ENCODE measurements around the gene HAGHL.

HAGHL gene

DNA sequence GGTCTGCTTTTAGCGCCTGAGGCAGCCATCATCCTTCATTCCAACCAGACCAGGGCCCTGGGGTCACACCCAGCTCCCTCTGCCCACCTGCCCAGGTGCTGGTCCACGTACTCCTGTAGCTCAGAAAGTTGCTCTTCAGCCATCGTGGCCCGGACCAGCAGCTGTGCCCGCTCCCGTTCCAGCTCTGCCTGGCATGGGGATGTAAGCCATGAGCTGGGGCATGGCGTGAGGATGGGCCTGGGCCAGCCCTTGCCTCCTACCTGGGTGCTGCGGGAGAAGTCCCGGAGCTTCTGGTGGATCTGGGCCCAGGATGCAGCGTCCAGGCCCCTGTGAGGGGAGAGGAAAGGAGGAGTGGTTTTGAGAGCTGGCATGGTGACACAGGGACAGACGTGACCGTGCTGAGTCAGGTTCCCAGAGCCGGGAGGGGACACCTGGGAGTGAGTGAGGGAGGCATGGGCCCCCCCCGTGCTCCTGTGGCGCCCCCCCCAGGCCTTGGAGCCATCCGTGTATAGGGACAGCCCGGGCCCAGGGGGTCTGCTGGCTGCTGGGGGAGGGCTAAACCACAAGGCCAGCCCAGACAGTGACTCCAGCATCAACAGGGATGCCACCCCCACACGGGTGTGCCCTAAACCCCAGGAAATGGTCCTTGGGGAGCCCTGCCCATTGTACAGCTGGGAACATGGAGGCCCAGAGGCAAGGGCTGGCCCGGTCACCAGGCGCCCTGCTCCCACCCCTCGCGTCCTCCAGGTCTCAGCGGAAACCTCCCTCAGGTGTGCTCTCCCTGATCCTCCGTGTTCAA is 3.9 kb upstream of the HAGHL start:
- no peak for DNase-seq

DNA sequence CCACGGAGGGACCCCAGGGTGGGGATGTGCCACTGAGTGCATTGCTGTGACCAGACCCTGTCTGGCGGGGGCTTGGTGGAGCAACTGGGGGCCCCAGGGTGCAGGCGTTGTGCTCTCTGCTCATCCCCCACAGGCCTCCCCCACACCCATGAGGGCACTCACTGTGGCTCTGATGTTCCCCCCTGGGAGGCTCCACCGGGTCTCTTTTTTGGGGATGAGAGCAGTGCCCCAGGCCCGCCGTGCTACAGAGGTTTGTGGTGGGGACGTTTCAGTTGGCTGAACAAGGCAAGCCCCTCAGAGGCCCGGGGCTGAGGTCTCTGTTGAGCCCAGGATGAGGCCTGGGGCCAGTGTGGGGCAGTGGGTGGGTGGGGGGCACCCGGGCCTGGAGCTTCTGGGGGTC is 3.2 kb upstream of the HAGHL start:
- no peak for DNase-seq

DNA sequence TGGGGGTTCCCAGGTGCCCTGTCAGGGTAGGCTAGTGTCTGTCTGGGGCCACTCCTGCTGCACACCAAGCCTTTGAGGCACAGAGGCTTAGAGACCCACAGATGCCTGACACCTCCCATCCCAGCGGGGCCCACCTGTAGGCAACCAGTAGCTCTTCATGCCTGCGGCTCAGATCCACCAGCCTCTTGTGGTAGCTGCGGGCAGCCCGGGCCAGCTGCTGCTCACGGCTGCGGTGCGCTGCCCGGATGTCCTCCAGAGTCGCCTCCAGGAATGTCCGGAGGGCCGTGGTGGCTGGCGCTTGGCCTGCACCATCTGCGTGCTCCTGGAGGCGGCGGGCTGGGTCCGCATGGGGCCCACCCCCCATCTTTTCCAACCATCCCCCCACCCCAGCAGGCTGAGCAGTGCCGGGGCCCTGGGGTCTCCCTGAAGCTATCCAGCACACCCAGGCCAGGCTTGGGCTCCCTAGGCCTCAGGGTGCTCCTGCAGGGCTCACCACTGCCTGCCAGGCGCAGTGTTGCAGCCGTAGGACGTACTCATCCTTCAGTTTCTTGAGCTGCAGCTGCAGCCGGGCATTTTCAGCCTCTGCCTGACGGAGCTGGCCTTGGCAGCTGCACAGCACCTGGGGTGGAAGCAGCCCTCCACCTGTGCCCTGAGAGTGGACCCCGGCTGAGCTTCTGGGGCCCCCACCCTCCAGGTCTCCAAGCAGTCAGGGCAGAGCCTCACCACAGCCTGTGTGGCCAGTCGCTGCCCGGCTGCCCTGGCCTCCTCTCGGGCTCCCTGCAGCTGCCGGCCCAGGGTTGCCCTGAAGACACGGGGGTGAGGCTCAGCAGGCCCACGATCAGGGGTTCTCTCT is 2.5 kb upstream of the HAGHL start:
- no peak for DNase-seq

DNA sequence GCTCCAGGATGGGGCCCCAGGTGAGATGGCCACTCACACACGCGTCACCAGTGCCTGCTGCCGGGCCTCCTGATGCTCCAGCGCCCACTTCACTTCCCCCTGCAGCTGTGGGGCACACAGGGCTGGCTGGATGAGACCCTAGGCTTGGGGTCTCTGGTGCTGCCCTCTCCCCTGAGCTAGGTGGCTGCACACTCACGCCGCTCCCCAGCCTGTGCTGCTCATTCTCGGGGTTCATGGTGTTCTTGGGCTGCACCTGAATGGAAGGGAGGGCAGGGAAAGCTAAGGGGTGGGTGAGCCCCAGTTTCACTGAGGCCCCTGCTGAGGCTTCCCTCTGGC is 1.9 kb upstream of the HAGHL start:
- no peak for DNase-seq

DNA sequence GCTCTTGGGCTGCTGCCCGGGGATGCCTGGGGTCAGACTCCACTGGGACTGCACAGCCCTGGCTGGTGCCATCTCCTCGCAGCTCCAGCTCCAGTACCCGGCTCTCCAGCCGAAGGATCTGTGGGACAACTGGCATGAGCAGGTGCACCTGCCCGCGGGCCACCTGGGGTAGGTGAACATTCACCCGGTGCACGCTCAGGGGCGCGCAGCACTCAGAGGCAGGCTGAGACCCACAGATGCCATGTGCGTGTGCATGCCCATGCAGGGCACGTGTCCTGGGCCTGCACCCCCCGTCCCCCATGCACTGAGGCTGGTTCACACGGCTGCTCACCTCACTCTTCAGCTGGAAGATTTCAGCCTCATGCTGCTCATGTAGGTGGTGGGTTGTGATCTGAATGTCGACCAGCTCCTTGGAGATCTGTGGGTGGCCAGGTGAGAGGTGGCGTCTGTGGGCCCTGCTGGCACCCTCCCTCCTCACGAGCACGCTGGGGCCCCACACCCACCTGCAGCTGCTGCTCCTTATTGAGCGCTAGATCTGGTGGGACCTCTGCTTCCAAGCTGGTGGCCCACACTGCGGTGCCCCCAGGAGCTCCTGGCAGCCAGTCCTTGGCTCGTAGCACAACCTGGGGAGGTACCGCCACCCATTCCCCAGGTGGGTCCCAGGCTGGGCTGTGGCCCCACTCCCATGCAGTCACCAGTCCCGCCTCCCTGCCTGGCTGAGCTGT is 1.3 kb upstream of the HAGHL start:
- no peak for DNase-seq

DNA sequence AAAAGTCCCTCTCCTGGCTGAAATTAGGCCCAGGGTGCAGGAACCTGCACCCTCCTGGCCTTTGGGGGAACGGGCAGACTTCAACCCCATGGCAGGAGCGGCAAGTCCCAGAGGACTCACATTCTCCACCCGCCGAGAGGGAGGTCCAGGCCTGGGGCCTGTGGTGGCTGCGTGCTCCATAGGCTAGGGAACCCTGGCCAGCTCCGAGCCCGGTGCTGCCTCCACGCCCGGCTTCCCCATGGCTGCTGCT is 793 bp upstream of the HAGHL start:
- DNase-seq, result no peak

DNA sequence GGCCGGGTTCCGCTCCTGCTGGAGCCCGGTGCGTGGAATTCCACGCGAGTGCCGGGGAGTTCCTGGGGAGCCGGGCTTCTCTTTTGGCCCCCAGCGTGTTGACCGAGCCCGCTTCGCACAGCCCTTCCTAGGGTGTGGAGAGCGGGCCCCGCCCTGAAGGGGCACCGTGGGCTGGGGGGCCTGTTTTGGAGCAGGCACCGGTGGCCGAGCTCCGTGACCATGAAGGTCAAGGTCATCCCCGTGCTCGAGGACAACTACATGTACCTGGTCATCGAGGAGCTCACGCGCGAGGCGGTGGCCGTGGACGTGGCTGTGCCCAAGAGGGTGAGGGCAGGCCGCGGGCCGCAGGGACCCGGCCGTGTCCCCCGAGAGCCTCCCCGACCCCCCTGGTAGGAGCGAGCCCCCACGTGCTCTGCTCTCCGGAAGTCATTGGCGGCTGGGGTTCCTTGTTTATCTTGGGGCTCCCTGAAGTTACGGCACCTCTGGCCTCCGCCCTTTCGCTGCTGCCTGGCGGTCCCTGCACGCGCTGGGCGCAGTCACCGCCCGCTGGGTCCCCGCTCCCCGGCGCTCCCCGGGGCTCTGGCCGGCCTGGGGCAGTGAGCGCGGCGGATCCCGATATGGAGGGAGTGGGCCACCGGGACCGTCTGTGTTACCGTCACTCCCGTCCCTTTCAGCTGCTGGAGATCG is 528 bp downstream of the HAGHL start:
- DNase-seq, result peak; percentile 36 to 37

DNA sequence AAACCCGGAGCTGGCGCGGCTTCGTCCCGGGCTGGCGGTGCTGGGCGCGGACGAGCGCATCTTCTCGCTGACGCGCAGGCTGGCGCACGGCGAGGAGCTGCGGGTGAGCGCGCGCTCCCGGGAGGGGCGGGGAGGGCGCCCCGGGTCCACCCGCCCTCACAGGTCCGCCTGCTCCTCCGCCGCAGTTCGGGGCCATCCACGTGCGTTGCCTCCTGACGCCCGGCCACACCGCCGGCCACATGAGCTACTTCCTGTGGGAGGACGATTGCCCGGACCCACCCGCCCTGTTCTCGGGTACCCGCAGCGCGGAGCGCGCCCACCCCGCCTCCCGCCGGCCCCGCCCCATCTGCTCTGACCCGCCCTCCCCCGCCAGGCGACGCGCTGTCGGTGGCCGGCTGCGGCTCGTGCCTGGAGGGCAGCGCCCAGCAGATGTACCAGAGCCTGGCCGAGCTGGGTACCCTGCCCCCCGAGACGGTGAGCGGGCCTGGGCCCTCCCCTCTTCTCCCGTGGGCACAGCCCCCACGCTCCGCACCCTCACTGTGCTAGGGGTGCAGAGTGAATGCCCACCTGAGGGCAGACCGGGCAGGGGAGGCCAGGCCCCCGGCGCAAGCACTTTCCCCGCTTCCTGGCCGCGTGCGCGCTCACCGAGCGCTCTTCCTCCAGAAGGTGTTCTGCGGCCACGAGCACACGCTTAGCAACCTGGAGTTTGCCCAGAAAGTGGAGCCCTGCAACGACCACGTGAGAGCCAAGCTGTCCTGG is 1.4 kb downstream of the HAGHL start:
- DNase-seq, result peak; percentile 73 to 76

DNA sequence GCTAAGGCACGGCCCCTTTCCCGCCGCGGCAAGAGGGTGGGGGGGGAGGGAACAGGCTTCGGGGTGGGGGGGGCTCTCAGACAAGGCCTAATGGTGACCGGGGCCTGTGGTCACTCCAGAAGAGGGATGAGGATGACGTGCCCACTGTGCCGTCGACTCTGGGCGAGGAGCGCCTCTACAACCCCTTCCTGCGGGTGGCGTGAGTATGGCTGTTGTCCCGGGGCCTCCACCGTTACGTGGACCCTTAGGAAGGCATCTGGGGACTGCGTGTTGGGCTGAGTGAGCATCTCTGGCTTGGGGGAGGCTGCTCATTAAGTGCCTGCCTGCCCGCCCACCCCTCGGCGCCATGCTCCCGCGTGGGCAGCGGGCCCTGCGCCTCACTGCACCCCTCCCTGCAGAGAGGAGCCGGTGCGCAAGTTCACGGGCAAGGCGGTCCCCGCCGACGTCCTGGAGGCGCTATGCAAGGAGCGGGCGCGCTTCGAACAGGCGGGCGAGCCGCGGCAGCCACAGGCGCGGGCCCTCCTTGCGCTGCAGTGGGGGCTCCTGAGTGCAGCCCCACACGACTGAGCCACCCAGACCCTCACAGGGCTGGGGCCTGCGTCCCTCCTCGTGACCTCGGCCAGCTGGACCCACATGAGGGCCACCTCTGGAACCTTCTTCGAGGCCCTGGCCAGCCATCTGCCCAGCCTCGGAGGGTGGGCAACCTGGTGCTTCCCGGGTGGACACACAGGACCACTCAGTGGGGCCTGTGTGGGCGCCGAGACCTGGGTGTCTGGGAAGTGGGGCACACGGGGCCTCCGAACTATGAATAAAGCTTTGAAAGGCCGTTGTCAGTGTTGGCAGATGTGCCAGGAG is 2.2 kb downstream of the HAGHL start:
- no peak for DNase-seq

DNA sequence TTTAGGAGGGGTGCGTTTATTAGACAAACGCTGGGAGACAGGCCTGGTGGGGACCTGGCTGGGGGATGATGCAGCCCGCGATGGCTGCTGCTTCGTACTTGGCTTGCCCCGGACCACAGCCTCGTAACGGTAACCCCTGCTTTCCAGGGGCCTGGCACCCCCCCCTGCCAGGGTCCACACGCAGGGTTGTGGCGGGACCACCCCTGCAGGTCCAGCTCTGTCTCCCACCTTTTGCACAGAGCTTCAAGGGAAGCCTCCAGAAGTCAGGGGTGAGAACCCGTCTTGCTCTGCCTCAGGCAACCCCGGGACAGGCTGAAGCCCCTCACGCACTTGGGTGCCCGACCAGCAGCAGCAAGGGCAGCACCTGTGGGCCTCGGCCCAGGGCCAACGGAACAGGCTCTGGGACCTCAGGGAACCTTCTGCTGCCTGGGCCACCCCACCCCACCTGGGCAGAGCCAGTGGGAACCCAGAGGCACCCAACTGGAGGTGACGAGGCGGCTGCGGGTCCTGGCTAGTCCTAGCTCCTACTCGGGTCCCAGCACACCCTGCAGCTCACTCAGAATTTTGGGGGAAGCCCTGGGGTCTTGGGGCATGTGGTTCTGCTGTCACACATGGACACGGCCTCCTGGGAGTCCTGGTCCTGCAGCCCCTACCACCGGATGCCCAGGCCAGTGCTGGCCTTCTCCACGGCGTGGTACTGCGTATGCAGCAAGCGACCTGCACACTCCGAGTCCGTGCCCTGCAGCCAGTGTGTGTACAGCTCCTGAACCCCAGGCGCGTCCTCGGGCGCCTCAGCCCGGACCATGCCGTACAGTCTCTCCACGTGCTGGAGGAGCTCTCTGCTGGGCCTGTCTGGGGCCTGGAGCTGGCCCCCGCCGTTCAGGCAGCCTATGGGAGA is 3.1 kb downstream of the HAGHL start:
- no peak for DNase-seq

DNA sequence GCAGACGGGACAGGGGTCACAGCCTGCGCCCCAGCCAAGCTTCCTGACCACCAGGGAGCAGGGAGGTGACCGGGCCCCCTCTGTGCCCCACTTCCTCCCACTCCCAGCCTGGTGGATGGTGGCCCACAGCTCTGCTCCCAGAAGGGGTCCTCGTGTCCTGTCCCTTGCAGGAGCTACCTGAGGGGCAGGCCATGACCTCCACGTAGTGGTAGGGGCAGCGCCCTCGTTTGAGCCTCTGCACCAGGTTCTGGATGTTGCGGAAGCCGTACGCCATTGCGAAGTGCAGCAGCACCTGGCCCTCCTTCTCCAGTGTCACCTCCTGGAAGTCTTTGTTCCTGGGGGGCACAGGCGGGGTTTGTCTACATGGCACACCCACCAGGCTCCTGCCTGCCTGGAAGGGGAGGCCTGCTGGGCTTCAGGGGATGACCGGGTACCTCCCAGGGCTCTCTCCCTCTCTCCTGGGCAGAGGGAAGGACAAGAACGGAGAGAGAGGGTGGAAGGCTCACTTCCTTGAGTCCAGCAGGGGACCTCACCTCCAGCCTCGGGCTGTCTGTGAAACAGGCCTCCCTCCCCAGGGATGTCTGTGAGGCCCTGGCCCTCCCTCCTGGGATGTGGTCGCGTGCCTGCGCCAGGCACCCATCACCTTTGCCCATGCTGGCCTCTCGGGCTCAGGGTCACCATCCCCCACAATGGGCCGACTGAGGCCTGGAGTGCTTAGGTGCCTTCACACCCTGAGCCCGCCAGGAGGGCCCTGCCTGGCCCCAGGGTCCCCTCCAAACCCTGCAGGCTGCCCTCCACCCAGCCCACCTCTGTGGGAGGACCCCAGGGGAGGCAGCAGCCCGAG is 4.0 kb downstream of the HAGHL start:
- DNase-seq, result no peak

DNA sequence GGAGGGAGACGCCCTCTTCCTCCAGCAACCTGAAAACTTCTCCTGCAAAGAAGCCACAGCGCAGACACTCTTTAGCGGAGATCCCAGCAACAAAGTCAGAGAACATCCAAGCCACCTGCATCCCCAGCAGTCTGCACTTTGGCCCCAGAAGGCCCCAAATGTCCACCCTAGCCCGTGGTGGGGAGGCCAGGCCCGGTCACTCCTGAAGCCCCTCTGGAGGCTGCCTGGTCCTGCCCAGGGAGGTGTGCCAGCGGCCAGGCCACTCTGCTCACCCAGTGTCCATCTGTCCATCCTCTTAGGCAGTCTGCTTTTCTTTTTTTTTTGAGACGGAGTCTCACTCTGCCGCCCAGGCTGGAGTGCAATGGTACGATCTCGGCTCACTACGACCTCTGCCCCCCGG is 5.4 kb downstream of the HAGHL start:
- DNase-seq, result no peak

DNA sequence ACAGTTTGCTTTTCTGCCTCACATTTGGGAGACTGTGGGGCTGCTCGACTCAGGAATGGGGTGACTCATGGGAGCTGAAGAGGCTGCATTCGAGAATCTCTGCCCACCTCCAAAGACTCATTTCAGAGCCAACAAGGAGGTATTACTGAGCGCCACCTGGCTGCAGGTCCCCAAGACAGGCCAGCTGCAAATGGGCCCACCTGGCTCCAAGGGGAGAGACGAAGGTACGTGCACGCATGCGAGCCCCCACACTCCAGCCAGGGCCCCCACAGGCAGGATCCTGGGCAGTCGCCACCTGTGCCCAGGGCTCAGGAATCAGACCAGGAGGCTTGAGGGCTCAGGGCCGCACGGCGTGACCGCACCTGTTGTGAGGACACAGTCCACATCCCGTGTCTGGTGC is 6.0 kb downstream of the HAGHL start:
- DNase-seq, result no peak

DNA sequence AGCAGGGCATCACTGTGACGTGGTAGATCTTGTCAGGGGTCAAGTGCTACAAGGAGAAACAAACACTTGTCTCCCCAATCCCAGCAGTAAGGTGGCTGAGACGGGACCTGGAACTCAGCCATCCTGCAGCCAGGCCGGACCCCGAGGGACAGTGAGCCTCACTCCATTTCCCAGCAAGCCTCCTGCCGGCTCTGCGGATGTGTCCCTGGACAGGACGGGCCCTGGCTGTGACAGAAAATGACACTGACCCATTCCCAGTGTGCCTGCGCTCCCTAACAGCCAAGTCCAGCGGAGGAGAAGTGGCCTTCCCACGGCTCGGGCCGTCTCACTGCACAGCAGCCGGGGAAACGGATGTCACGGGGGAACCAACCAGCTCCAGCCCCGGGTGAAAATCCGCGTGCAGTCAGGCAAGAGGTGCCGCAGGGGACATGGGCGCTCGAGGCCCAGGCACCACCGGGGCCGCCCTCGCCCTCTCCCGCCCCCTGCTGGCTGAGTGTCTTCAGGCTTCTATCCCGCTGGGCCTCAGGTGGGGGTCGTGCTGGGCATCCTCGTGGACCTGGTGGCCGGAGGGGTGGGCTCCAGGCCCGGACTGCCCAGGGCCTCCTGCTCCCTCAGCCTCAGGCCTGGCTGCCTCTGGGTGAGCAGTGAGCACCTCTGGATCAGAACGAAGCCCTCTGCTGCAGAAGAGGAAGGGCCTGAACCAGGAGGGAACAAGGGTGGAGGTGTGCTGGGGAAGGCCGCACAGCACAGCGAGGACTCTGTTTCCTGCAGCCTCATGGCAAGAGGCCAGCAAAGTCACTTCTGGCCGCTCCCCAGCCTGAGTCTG is 6.7 kb downstream of the HAGHL start:
- no peak for DNase-seq

DNA sequence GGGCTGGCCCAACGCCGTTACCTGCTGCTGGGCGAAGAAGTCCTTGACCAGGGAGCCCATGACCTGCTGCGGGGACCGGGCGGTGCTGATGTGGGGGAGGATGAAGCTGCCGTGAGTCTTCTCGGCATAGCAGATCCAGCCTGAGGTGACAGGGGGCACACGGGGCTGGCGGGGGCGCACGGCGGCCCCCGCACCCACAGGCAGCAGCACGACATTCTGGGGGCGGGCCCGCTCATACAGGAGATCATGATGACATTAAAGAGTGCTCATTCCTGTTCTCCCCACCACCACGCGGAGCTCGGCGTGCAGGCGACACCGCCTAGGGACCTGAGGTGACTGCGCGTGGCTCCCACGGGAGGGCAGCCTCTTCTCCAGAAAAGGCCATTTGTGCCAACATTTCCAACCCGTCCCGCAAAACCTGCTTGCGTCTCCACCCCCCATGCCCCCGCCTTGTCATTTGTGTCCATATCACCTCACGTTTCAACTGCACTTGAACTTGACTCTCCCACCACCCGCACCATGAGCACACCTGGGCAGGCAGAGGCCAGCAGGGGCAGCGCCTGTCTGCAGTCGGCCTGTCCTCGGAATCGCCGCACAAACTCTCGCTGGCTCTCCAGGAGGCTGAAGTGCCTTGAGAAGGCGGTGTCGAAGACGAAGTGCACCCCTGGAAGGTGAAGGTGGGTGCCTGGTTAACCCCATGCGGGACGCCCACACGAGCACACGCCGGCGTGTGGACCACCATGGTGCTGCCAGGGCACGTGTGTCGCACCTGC is 7.5 kb downstream of the HAGHL start:
- DNase-seq, result no peak

DNA sequence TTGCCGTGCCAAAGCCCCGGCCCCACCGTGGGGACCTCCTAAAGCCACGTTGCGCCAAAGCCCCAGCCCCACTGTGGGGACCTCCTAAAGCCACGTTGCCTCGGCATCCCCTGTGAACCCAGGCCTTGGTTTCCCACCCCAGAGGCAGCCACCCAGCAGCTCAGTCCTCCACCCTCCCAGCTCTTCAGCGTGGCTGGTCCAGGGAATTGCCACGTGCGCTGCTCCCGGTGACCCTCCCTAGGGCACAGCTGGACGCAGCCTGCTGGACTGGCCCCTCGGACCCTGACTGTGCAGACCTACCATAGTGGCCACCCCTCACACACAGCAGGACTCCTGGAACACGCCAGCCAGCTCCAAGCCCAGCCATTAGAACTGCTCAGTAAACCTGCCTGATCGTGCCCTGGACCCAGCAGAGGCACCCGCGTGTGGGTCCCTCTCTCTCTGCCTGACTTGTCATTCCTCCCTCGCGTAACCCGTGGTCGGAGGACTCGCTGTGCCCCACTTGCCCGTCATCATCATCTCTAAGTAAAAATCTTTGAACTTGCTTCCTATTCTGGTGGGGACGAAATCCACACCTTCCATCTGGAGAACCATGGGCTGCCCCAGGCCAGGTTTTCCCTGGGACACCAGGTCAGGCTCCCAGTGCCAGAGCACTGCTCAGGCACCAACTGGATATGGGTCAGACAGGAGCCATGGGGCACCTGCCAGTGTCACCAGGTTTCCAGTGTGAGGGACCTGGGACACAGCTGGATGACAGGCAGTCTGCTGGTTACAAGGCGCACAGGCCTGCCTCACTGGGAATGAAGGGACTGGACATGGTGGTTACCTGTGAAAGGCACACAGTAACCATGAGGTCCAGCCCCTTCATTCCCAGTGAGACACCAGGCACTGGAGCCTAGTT is 8.3 kb downstream of the HAGHL start:
- no peak for DNase-seq

DNA sequence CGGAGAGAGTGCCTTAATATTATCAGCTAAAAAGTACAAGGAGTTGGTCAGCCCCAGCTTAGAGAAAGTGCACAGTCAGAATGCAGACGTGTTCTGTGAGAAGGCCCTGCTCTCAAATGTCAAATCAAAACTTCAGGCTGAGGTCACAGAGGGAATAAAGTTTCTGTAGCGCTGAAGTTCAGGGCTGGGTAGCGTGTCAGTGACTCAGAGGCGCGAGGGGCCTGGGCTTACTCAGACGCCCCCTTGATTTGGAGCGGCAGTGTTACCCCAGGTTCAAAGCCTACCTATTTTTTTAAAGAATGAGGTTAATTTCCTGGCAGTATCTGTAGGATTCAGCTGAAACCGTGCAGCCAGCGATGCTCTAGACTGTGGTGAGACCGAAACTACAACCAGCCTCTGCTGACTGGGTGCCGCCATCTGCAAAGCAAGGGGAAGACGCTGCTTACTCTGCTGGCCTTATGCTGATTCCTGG is 9.1 kb downstream of the HAGHL start:
- no peak for DNase-seq
